SIG-M5 treated with dmso at 0.1 percent for 504 hours (cell line): ENCODE results near the gene CFC1B.
"Not testable (repeated sequence)": the region's sequence is repeated elsewhere in the genome, so short reads cannot be mapped to it uniquely, and the experiment has no call there.

Experiments
- DNase-seq: peaks from one replicate; lab custom pipeline; 2025; ENCODE audit not compliant: unreplicated experiment; lab: John Stamatoyannopoulos, UW

CFC1B gene

DNA sequence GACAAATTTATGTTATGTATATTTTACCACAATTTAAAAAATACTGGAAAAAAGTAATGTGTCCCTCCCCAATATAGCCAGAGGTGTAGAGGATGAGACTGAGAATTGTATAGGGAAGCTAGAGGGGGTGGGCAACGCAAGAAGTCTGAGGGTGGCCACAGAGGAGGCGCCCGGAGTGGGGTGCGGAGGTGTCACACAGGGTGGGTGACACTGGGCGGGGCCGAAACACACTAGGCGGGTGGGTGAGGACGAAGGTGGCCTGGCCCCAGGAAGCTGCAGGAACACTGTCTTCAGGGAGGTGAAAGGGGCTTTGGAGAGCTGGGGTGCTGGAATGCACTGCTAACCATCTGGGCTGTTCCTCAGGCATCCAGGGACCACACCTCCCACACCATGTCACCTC is 35.4 kb downstream of the CFC1B start:
- not testable (repeated sequence) for DNase-seq

- DNase-seq, result not testable (repeated sequence)
Observed at GRCh38 chr2:130566165-130566564, 45.1 kb downstream of the CFC1B start.

DNA sequence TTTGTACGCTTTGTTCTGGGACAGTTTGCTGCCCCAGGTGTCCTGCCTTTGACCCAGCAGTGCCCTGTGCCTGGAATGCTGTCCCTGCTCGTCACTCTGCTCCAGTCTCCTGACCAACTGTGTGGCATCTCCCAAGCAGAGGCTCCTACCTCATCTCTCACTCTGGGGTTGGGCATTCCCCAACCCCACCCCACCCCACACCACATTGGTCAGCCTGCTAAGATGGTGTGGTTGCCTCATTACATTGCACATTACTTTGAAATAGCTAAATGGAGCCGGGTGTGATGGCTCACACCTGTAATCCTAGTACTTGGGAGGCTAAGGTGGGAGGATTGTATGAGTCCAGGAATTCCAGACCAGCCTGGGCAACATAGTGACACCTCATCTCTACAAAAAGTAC is 50.9 kb downstream of the CFC1B start:
- not testable (repeated sequence) for DNase-seq

DNA sequence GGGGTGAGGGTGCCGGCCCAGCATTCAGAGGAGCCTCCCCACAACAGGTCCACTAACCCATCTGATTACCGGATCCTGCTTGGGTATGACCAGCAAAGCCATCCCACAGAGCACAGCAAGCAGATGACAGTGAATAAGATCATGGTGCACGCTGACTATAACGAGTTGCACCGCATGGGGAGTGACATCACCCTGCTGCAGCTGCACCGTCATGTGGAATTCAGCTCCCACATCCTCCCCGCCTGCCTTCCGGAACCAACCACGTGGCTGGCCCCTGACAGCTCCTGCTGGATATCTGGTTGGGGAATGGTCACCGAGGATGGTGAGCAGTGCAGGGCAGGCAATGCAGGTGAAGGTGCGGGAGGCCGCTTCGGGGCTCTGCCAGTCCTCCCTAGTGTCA is 53.2 kb downstream of the CFC1B start:
- not testable (repeated sequence) for DNase-seq

GRCh38 chr2:130576209-130576784 is 55.3 kb downstream of the CFC1B start:
- DNase-seq, result not testable (repeated sequence)

GRCh38 chr2:130577559-130577958 is 56.5 kb downstream of the CFC1B start:
- DNase-seq, result not testable (repeated sequence)
